Keratinocyte (primary cell): ENCODE data around the gene POMC. TPM values are rescaled to one million over a fixed set of nuclear protein-coding genes. Genes with fewer than 3 reads are reported as not detected.
"Not testable (repeated sequence)": the region's sequence is repeated elsewhere in the genome, so short reads cannot be mapped to it uniquely, and the experiment has no call there.

ENCODE experiments used
- DNase-seq: peaks from one replicate; pipeline ENCODE4 v3.0.0-alpha.2; 2011; ENCODE audit warnings: low read depth, missing footprints, low spot score
- FAIRE-seq: peaks from 2 replicates; lab custom pipeline; 2011; peaks lifted over from hg19 to GRCh38; lab: Jason Lieb, UNC
- H2AFZ ChIP-seq: 2 replicates; pipeline ENCODE4 v1.6.0; 2012; ENCODE audit warnings: low read length, control low read depth, inconsistent platforms; ENCODE audit not compliant: control insufficient read depth
- H3K27ac ChIP-seq: 2 replicates; pipeline ENCODE4 v1.5.1; 2011; ENCODE audit warnings: low read length; ENCODE audit not compliant: control insufficient read depth, insufficient read depth
- H3K27me3 ChIP-seq: 3 replicates; pipeline ENCODE4 v1.6.0; 2011; ENCODE audit warnings: low read length; ENCODE audit not compliant: control insufficient read depth, insufficient read depth; ENCODE audit errors: extremely low read depth
- H3K36me3 ChIP-seq, 2 experiments: 2 replicates in 1 of 2; 3 replicates in 1 of 2; pipeline ENCODE4 v1.5.1; 2011; ENCODE audit warnings: low read length in 2 of 2, mild to moderate bottlenecking in 1 of 2; ENCODE audit not compliant: control insufficient read depth in 2 of 2, insufficient read depth in 2 of 2; ENCODE audit errors: extremely low read depth in 1 of 2
- H3K4me1 ChIP-seq: 3 replicates; pipeline ENCODE4 v1.5.1; 2011; ENCODE audit warnings: low read length; ENCODE audit not compliant: control insufficient read depth, insufficient read depth; ENCODE audit errors: extremely low read depth
- H3K4me2 ChIP-seq: 3 replicates; pipeline ENCODE4 v1.6.0; 2011; ENCODE audit warnings: low read depth, low read length; ENCODE audit not compliant: control insufficient read depth, insufficient read depth; ENCODE audit errors: extremely low read depth
- H3K4me3 ChIP-seq, 3 experiments: fragments of 200-600 bp in 1 of 3; sonication (generic) in 1 of 3; 2 replicates in 2 of 3; 3 replicates in 1 of 3; pipeline ENCODE4 v1.5.1; 2011 to 2016; ENCODE audit warnings: low read length in 3 of 3, mild to moderate bottlenecking in 3 of 3, control low read depth in 2 of 3, inconsistent platforms in 1 of 3, low read depth in 1 of 3, mixed read lengths in 1 of 3, mixed run types in 1 of 3, moderate library complexity in 1 of 3; ENCODE audit not compliant: control insufficient read depth in 2 of 3, insufficient read depth in 2 of 3; ENCODE audit errors: extremely low read depth in 1 of 3
- H3K79me2 ChIP-seq: 2 replicates; pipeline ENCODE4 v1.6.0; 2012; ENCODE audit warnings: low read length; ENCODE audit not compliant: control insufficient read depth, insufficient read depth
- H3K9ac ChIP-seq: 3 replicates; pipeline ENCODE4 v1.6.0; 2011; ENCODE audit warnings: low read length; ENCODE audit not compliant: control insufficient read depth, insufficient read depth; ENCODE audit errors: extremely low read depth
- H3K9me1 ChIP-seq: 3 replicates; pipeline ENCODE4 v1.6.0; 2011; ENCODE audit warnings: low read length; ENCODE audit not compliant: control insufficient read depth, insufficient read depth; ENCODE audit errors: extremely low read depth
- H3K9me3 ChIP-seq: 2 replicates; pipeline ENCODE4 v1.5.1; 2012; ENCODE audit warnings: low read depth, low read length; ENCODE audit not compliant: control insufficient read depth
- H4K20me1 ChIP-seq: 3 replicates; pipeline ENCODE4 v1.6.0; 2011; ENCODE audit warnings: low read length; ENCODE audit not compliant: control insufficient read depth, insufficient read depth; ENCODE audit errors: extremely low read depth
- CTCF ChIP-seq, 3 experiments: IDR thresholded peaks in 1 of 3; conservative IDR thresholded peaks in 1 of 3; optimal IDR thresholded peaks in 1 of 3; 2 replicates in 2 of 3; 3 replicates in 1 of 3; pipeline versions ENCODE3 to v1.5.1; 2011; ENCODE audit warnings: low read length in 3 of 3, mild to moderate bottlenecking in 3 of 3, moderate library complexity in 2 of 3, control low read depth in 1 of 3, inconsistent platforms in 1 of 3; ENCODE audit not compliant: insufficient read depth in 2 of 3; ENCODE audit errors: extremely low read depth in 1 of 3
- EZH2 ChIP-seq: IDR thresholded peaks from one replicate; pipeline ENCODE4 v1.6.1; 2012; ENCODE audit warnings: inconsistent platforms, mild to moderate bottlenecking, low read length, moderate library complexity
- dilution Hi-C: fragments of 300-500 bp; cut with MboI; formaldehyde crosslinking; loops from one replicate; pipeline ENCODE4 v1.7.0; 2020; ENCODE audit warnings: low sequenced_read_pairs; ENCODE audit not compliant: extremely low pct_ligation_motif_present
- polyA plus RNA-seq, 5 experiments: library from polyadenylated mRNA; depleted of rRNA in 3 of 5; stranded (reverse) in 3 of 5; stranded (forward) in 1 of 5; unstranded in 1 of 5; fragments of >200 nt; gene quantifications; 1 replicate in 1 of 5; 2 replicates in 3 of 5; 3 replicates in 1 of 5; pipeline versions ENCODE4 v1.2.1 to v1.2.3, GENCODE V29; 2011 to 2012; ENCODE audit warnings: missing spikeins in 2 of 5, low read depth in 1 of 5, low replicate concordance in 1 of 5

The POMC gene
- polyA plus RNA-seq, 1 donor (not counting 4 experiments of a cell fraction or from before 2014, with no cell fraction given) = not detected

GRCh38 chr2:25155401-25155800, 13.0 kb downstream of the POMC start:
- no peak overlapping the region for H3K27ac ChIP-seq
- no peaks in the 10 kb centered on the region for H3K4me1 ChIP-seq
- no peaks in the 10 kb centered on the region for H3K9me1 ChIP-seq
- no peak overlapping the region for H3K4me2 ChIP-seq
- no peak for DNase-seq
- H3K4me3 ChIP-seq = no peak overlapping the region
- dilution Hi-C loops = no loop called here
- H3K79me2 ChIP-seq = no peaks in the 10 kb centered on the region
- FAIRE-seq = no peak
- no peak for TF ChIP-seq EZH2
- no peak for TF ChIP-seq CTCF (optimal IDR thresholded peaks at IDR 0.05 in 1 of 3, IDR thresholded peaks at IDR 0.05 in 1 of 3, conservative IDR thresholded peaks at IDR 0.05 in 1 of 3; ENCODE audit: extremely low read depth in 1 of 3, insufficient read depth in 2 of 3, low read length in 3 of 3)
- no peak overlapping the region for H3K9ac ChIP-seq
- no peaks in the 10 kb centered on the region for H3K27me3 ChIP-seq
- H2AFZ ChIP-seq = no peak overlapping the region
- no peaks in the 10 kb centered on the region for H4K20me1 ChIP-seq
- no peaks in the 10 kb centered on the region for H3K36me3 ChIP-seq
- H3K9me3 ChIP-seq = no peaks in the 10 kb centered on the region

- Histone ChIP-seq H3K27me3 (no peaks in the 10 kb centered on the region), H3K4me1 (no peaks in the 10 kb centered on the region), H3K9me3 (no peaks in the 10 kb centered on the region), H3K9ac (no peak overlapping the region), H3K79me2 (no peaks in the 10 kb centered on the region), H3K27ac (no peak overlapping the region), H3K4me2 (no peak overlapping the region), H3K4me3 (no peak overlapping the region), H4K20me1 (no peaks in the 10 kb centered on the region), H3K36me3 (no peaks in the 10 kb centered on the region), H3K9me1 (no peaks in the 10 kb centered on the region), H2AFZ (no peak overlapping the region)
- DNase-seq (no peak), FAIRE-seq (no peak)
- no peak for TF ChIP-seq CTCF (optimal IDR thresholded peaks at IDR 0.05 in 1 of 3, IDR thresholded peaks at IDR 0.05 in 1 of 3, conservative IDR thresholded peaks at IDR 0.05 in 1 of 3; ENCODE audit: extremely low read depth in 1 of 3, insufficient read depth in 2 of 3, low read length in 3 of 3)
- no peak for TF ChIP-seq EZH2
- dilution Hi-C loops = no loop called here
Measured at GRCh38 chr2:25151718-25152117, 16.7 kb downstream of the POMC start.

- H3K9me1 ChIP-seq, H3K27ac ChIP-seq, H3K9me3 ChIP-seq, H3K4me1 ChIP-seq, H3K27me3 ChIP-seq, FAIRE-seq, H3K36me3 ChIP-seq, H2AFZ ChIP-seq, H3K4me2 ChIP-seq, H3K9ac ChIP-seq, H3K79me2 ChIP-seq, H3K4me3 ChIP-seq, DNase-seq, dilution Hi-C loops, H4K20me1 ChIP-seq: not testable (repeated sequence)
Measured at GRCh38 chr2:25150993-25151392, 17.4 kb downstream of the POMC start.
